HepG2 (cell line): ENCODE results near the gene DOCK11. TPM values are rescaled to one million over a fixed set of nuclear protein-coding genes. Genes with fewer than 3 reads are reported as not detected.

Source experiments
- ATAC-seq: fragments of 200-7000 bp; cut with Tn5 transposase; 3 replicates; pipeline ENCODE4 v1.9.1; 2020; ENCODE audit warnings: mild to moderate bottlenecking, moderate library complexity
- BruUV-seq: library from RNA; stranded (reverse); fragments of 400-500 nt; replicated peaks from 2 replicates; lab custom pipeline; 2021; lab: Mats Ljungman, UMichigan
- CTCF ChIA-PET: fragments of 300-600 bp; formaldehyde crosslinking; extraction: SDS; loops from one replicate; lab custom pipeline; 2021; ENCODE audit warnings: low total read pairs, inconsistent platforms, low intra/inter-chr PET ratio; lab: Yijun Ruan, JAX
- POLR2A ChIA-PET: fragments of 350-600 bp; sonication (Branson Sonifier 250); formaldehyde crosslinking; loops from one replicate; lab custom pipeline; 2020; ENCODE audit warnings: antibody characterized with exemption, inconsistent platforms; lab: Yijun Ruan, JAX
- DNase-seq: peaks from one replicate; pipeline ENCODE4 v3.0.0-alpha.2; 2015; ENCODE audit warnings: low spot score
- FAIRE-seq: peaks from 3 replicates; lab custom pipeline; 2011; peaks lifted over from hg19 to GRCh38; lab: Jason Lieb, UNC
- H2AFZ ChIP-seq: one replicate; pipeline ENCODE4 v1.6.1; 2011; ENCODE audit warnings: low read length, inconsistent platforms
- H3K27ac ChIP-seq: fragments of 300-600 bp; 3 replicates; pipeline ENCODE4 v1.8.0; 2011; ENCODE audit warnings: mixed run types, mild to moderate bottlenecking, mixed read lengths, low read length, inconsistent platforms; ENCODE audit not compliant: insufficient read depth; ENCODE audit errors: extremely low read length
- H3K27me3 ChIP-seq, 2 experiments: fragments of 200-600 bp in 1 of 2; 2 replicates in 1 of 2; 3 replicates in 1 of 2; pipeline versions ENCODE4 v1.6.0 to v1.8.0; 2011; ENCODE audit warnings: low read length in 2 of 2, mild to moderate bottlenecking in 2 of 2, moderate library complexity in 2 of 2, inconsistent platforms in 1 of 2; ENCODE audit not compliant: insufficient read depth in 2 of 2, control insufficient read depth in 1 of 2
- H3K36me3 ChIP-seq, 2 experiments: fragments of 200-600 bp in 1 of 2; replicated peaks in 1 of 2; 2 replicates in 1 of 2; 3 replicates in 1 of 2; pipeline versions ENCODE4 v1.5.1 to v1.8.0; 2011; ENCODE audit warnings: low read length in 2 of 2, inconsistent platforms in 1 of 2; ENCODE audit not compliant: insufficient read depth in 2 of 2, control insufficient read depth in 1 of 2
- H3K4me1 ChIP-seq: 2 replicates; pipeline ENCODE4 v1.5.1; 2012; ENCODE audit warnings: low read length, inconsistent platforms; ENCODE audit not compliant: insufficient read depth
- H3K4me2 ChIP-seq: 2 replicates; pipeline ENCODE4 v1.6.0; 2011; ENCODE audit warnings: low read depth, low read length, inconsistent platforms
- H3K4me3 ChIP-seq, 3 experiments: fragments of 200-600 bp in 1 of 3; sonication (generic), shearing (Covaris generic) in 1 of 3; replicated peaks in 1 of 3; 2 replicates each; pipeline ENCODE4 v1.5.1; 2011 to 2016; ENCODE audit warnings: low read length in 3 of 3, inconsistent platforms in 2 of 3, low read depth in 2 of 3, mild to moderate bottlenecking in 2 of 3, control low read depth in 1 of 3, mixed read lengths in 1 of 3; ENCODE audit not compliant: insufficient read depth in 1 of 3
- H3K79me2 ChIP-seq: one replicate; pipeline ENCODE4 v1.6.1; 2011; ENCODE audit warnings: low read length, inconsistent platforms; ENCODE audit not compliant: insufficient read depth
- H3K9ac ChIP-seq: 2 replicates; pipeline ENCODE4 v1.6.0; 2011; ENCODE audit warnings: mild to moderate bottlenecking, low read depth, low read length, inconsistent platforms; ENCODE audit not compliant: insufficient read depth
- H3K9me3 ChIP-seq: 2 replicates; pipeline ENCODE4 v1.5.1; 2012; ENCODE audit warnings: mild to moderate bottlenecking, low read length
- H4K20me1 ChIP-seq: 2 replicates; pipeline ENCODE4 v1.6.0; 2011; ENCODE audit warnings: inconsistent platforms, mild to moderate bottlenecking, low read length, moderate library complexity; ENCODE audit not compliant: insufficient read depth
- AHR ChIP-seq: IDR thresholded peaks from 2 replicates; pipeline ENCODE4 v1.6.1; 2018; ENCODE audit warnings: missing genetic modification reagents, missing compliant biosample characterization
- ATRX ChIP-seq: sonication (generic); formaldehyde crosslinking; IDR thresholded peaks from 2 replicates; pipeline ENCODE4 v1.4.0; 2020; ENCODE audit warnings: missing genetic modification reagents, borderline replicate concordance
- RAD21 ChIP-seq: fragments of 450-650 bp; formaldehyde crosslinking; IDR thresholded peaks from 2 replicates; pipeline ENCODE4 v1.5.0; 2020; ENCODE audit warnings: mild to moderate bottlenecking
- SMC3 ChIP-seq: IDR thresholded peaks from 2 replicates; pipeline ENCODE4 v1.6.1; 2011; ENCODE audit warnings: low read length, improper control_type of control experiment
- SNAPC2 ChIP-seq: sonication (generic); formaldehyde crosslinking; IDR thresholded peaks from 2 replicates; pipeline ENCODE4 v1.8.1; 2022; ENCODE audit warnings: mild to moderate bottlenecking, missing genetic modification reagents
- STAG1 ChIP-seq: sonication (generic); formaldehyde crosslinking; IDR thresholded peaks from 2 replicates; pipeline ENCODE4 v1.4.0; 2020; ENCODE audit warnings: missing genetic modification reagents
- ZNF552 ChIP-seq: sonication (generic); formaldehyde crosslinking; IDR thresholded peaks from 2 replicates; pipeline ENCODE4 v1.9.0; 2022; ENCODE audit warnings: missing genetic modification reagents, mild to moderate bottlenecking, borderline replicate concordance
- WGBS: methylation state at CpG from one replicate; pipeline ENCODE4 v1.1.6; 2017; ENCODE audit warnings: low lambda C conversion rate; 5-methylcytosine and 5-hydroxymethylcytosine counted together
- in situ Hi-C: cut with HindIII; loops from 2 replicates; pipeline ENCODE4 v1.10.0; 2017; ENCODE audit warnings: low pct_unique_long_range_greater_than_20kb; ENCODE audit not compliant: extremely low pct_ligation_motif_present
- intact Hi-C: fragments of 100-400 bp; cut with micrococcal nuclease; formaldehyde crosslinking; loops from one replicate; pipeline ENCODE4 v1.10.0; 2022; ENCODE audit not compliant: unreplicated experiment
- polyA plus RNA-seq, 8 experiments: library from polyadenylated mRNA; depleted of rRNA in 3 of 8; stranded (reverse) in 7 of 8; unstranded in 1 of 8; fragments of >200 nt; fragmentation: Illumina TruSeq in 4 of 8; extraction: Trizol in 4 of 8; gene quantifications; 2 replicates each; pipeline versions ENCODE4 v1.2.1 to v1.2.3, GENCODE V29; 2011 to 2016; ENCODE audit warnings: low read depth in 4 of 8, missing spikeins in 1 of 8, mixed read lengths in 1 of 8; ENCODE audit not compliant: insufficient read depth in 1 of 8
- total RNA-seq, 5 experiments: library from RNA; depleted of rRNA; stranded (reverse); fragments of >200 nt; fragmentation: Illumina TruSeq; extraction: Trizol; gene quantifications; 2 replicates each; pipeline ENCODE4 v1.2.3, GENCODE V29; 2016; ENCODE audit warnings: low read depth in 1 of 5
- TF ChIP-seq, protein P1 (sequence below): sonication (generic); formaldehyde crosslinking; IDR thresholded peaks from 2 replicates; pipeline ENCODE4 v1.4.0; 2020; ENCODE audit warnings: missing genetic modification reagents
- TF ChIP-seq, protein P2 (sequence below): fragments of 450-650 bp; IDR thresholded peaks from 2 replicates; pipeline ENCODE4 v1.6.1; 2017
- TF ChIP-seq, protein P3 (sequence below): sonication (generic); formaldehyde crosslinking; IDR thresholded peaks from 2 replicates; pipeline ENCODE4 v1.5.0; 2020; ENCODE audit warnings: mild to moderate bottlenecking, missing genetic modification reagents, moderate library complexity

DOCK11 gene
- total and polyA plus RNA-seq, 2 of the 13 experiments (the other 11 are each of a cell fraction or from before 2014, with no cell fraction given), result 0.02 to 0.12 TPM

DNA sequence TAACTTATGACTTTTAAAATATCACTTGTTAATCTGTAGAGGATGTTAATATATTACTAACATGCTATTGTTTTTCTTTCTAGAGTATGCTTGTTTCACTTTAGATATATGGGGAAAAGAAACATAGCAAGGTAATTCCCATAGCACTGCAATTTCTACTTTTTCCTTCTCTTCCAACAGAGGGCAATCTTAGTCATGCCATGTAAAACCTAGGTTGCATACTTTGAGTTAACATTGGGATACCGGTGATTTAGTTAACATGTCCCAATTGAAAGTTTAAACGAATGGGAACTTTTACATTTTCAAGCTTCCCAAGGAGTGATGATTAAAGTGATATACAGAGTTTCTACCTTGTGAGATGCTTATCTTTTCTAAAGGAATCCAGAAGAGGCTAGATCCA is 142.4 kb downstream of the DOCK11 start (continued):
- TF ChIP-seq, protein P1, sequence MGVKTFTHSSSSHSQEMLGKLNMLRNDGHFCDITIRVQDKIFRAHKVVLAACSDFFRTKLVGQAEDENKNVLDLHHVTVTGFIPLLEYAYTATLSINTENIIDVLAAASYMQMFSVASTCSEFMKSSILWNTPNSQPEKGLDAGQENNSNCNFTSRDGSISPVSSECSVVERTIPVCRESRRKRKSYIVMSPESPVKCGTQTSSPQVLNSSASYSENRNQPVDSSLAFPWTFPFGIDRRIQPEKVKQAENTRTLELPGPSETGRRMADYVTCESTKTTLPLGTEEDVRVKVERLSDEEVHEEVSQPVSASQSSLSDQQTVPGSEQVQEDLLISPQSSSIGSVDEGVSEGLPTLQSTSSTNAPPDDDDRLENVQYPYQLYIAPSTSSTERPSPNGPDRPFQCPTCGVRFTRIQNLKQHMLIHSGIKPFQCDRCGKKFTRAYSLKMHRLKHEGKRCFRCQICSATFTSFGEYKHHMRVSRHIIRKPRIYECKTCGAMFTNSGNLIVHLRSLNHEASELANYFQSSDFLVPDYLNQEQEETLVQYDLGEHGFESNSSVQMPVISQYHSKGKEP (CRISPR knock-in tag), result no peak
- no peak for TF ChIP-seq AHR
- TF ChIP-seq ZNF552 (CRISPR knock-in tag), result no peak

DNA sequence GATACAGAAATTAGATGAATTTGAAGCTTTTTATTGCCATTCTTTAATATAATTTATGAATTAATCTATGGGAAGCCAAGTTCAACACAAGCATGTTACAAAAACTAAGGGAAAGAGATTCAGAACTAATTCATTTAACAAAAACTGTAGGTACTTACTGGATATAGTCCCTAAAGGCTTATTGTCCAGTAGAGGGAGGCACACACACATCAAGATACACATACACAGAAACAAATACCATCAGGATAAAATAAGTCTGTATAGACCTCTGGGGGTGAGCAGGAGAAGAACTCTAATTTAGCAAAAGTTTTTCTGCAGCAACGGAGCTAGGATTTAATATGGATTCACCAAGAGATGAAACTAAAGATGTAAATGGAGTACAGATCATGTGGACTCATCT is 148.8 kb downstream of the DOCK11 start:
- no TSS peak for BruUV-seq
- H3K36me3 ChIP-seq, result no peaks in the 10 kb centered on the region
- intact Hi-C loops (loop anchor here (1.0 to 5.0 kb wide), 2 partner anchors 83 to 163 kb away; partner anchors contain the start of gene IL13RA1), in situ Hi-C loops (loop anchor here (5.0 kb wide), 1 partner anchor 163 kb away; no protein-coding TSS in a partner anchor)
- no peaks in the 10 kb centered on the region for H3K79me2 ChIP-seq
- ChIA-PET CTCF (interaction anchor here (1.9 kb wide), 1 partner anchor 163 kb away, joined by 16 read pairs; no protein-coding TSS in a partner anchor), POLR2A (interaction anchor here (1.2 kb wide), 1 partner anchor 82 kb away, joined by 4 read pairs; no protein-coding TSS in a partner anchor)
- no peak overlapping the region for H3K4me3 ChIP-seq
- DNase-seq (peak; percentile 54), FAIRE-seq (no peak), ATAC-seq (peak; percentile 87)
- H3K9ac ChIP-seq, result no peak overlapping the region
- WGBS, result 0% methylated on average over 1 of the region's 1 CpG
- peak overlapping the region; percentile 23 for H2AFZ ChIP-seq
- H3K27me3 ChIP-seq, result no peaks in the 10 kb centered on the region
- no peaks in the 10 kb centered on the region for H3K9me3 ChIP-seq
- no peaks in the 10 kb centered on the region for H3K4me1 ChIP-seq
- H4K20me1 ChIP-seq, result no peaks in the 10 kb centered on the region
- no peak overlapping the region for H3K4me2 ChIP-seq
- H3K27ac ChIP-seq, result no peak overlapping the region
- TF ChIP-seq ATRX (CRISPR knock-in tag) (no peak), STAG1 (CRISPR knock-in tag) (peak; percentile 77), SNAPC2 (no peak), RAD21 (CRISPR knock-in tag) (peak; percentile 50; the same call in 1 of the 2 replicates), SMC3 (peak; percentile 67)
- TF ChIP-seq, protein P2, sequence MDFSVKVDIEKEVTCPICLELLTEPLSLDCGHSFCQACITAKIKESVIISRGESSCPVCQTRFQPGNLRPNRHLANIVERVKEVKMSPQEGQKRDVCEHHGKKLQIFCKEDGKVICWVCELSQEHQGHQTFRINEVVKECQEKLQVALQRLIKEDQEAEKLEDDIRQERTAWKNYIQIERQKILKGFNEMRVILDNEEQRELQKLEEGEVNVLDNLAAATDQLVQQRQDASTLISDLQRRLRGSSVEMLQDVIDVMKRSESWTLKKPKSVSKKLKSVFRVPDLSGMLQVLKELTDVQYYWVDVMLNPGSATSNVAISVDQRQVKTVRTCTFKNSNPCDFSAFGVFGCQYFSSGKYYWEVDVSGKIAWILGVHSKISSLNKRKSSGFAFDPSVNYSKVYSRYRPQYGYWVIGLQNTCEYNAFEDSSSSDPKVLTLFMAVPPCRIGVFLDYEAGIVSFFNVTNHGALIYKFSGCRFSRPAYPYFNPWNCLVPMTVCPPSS, result no peak
- TF ChIP-seq, protein P3, sequence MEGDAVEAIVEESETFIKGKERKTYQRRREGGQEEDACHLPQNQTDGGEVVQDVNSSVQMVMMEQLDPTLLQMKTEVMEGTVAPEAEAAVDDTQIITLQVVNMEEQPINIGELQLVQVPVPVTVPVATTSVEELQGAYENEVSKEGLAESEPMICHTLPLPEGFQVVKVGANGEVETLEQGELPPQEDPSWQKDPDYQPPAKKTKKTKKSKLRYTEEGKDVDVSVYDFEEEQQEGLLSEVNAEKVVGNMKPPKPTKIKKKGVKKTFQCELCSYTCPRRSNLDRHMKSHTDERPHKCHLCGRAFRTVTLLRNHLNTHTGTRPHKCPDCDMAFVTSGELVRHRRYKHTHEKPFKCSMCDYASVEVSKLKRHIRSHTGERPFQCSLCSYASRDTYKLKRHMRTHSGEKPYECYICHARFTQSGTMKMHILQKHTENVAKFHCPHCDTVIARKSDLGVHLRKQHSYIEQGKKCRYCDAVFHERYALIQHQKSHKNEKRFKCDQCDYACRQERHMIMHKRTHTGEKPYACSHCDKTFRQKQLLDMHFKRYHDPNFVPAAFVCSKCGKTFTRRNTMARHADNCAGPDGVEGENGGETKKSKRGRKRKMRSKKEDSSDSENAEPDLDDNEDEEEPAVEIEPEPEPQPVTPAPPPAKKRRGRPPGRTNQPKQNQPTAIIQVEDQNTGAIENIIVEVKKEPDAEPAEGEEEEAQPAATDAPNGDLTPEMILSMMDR, result peak; percentile 58
